HepG2 (cell line): ENCODE results near the gene TBC1D16. TPM values are rescaled to one million over a fixed set of nuclear protein-coding genes. Genes with fewer than 3 reads are reported as not detected.

Experiments
- DMTF1 ChIP-seq: sonication (generic); formaldehyde crosslinking; IDR thresholded peaks from 2 replicates; pipeline ENCODE4 v1.4.0; 2020; ENCODE audit warnings: mild to moderate bottlenecking, missing genetic modification reagents
- FOXO1 ChIP-seq: sonication (generic); formaldehyde crosslinking; IDR thresholded peaks from 2 replicates; pipeline ENCODE4 v1.4.0; 2020; ENCODE audit warnings: missing genetic modification reagents
- HMGA1 ChIP-seq: sonication (generic); formaldehyde crosslinking; conservative IDR thresholded peaks from 2 replicates; pipeline ENCODE4 v1.4.0; 2020; ENCODE audit warnings: missing genetic modification reagents
- RFXANK ChIP-seq: IDR thresholded peaks from 2 replicates; pipeline ENCODE4 v1.6.1; 2016
- SOX6 ChIP-seq, 2 experiments: fragments of 450-650 bp in 1 of 2; sonication (generic) in 1 of 2; formaldehyde crosslinking in 1 of 2; IDR thresholded peaks; 2 replicates each; pipeline versions ENCODE4 v1.4.0 to v1.6.1; 2017 to 2020; ENCODE audit warnings: antibody characterized with exemption in 1 of 2, mild to moderate bottlenecking in 1 of 2, missing genetic modification reagents in 1 of 2
- ZBTB8A ChIP-seq: sonication (generic); formaldehyde crosslinking; IDR thresholded peaks from 2 replicates; pipeline ENCODE4 v1.4.0; 2020; ENCODE audit warnings: mild to moderate bottlenecking, low read depth, missing genetic modification reagents, borderline replicate concordance
- ZNF251 ChIP-seq: sonication (generic); formaldehyde crosslinking; IDR thresholded peaks from 2 replicates; pipeline ENCODE4 v1.9.0; 2021; ENCODE audit warnings: mild to moderate bottlenecking, missing genetic modification reagents
- ZNF264 ChIP-seq: sonication (generic); formaldehyde crosslinking; IDR thresholded peaks from 2 replicates; pipeline ENCODE4 v1.4.0; 2020; ENCODE audit warnings: missing genetic modification reagents
- ZNF441 ChIP-seq: sonication (generic); formaldehyde crosslinking; IDR thresholded peaks from 2 replicates; pipeline ENCODE4 v1.7.0; 2021; ENCODE audit warnings: missing genetic modification reagents, borderline replicate concordance
- ZNF629 ChIP-seq: sonication (generic); formaldehyde crosslinking; conservative IDR thresholded peaks from 2 replicates; pipeline ENCODE4 v1.5.0; 2020; ENCODE audit warnings: missing genetic modification reagents
- ZNF841 ChIP-seq: sonication (generic); formaldehyde crosslinking; IDR thresholded peaks from 2 replicates; pipeline ENCODE4 v1.8.1; 2023; ENCODE audit warnings: missing genetic modification reagents, borderline replicate concordance
- ZSCAN29 ChIP-seq: sonication (generic); formaldehyde crosslinking; conservative IDR thresholded peaks from 2 replicates; pipeline ENCODE4 v1.4.0; 2020; ENCODE audit warnings: mild to moderate bottlenecking, missing genetic modification reagents
- polyA plus RNA-seq, 8 experiments: library from polyadenylated mRNA; depleted of rRNA in 3 of 8; stranded (reverse) in 7 of 8; unstranded in 1 of 8; fragments of >200 nt; fragmentation: Illumina TruSeq in 4 of 8; extraction: Trizol in 4 of 8; gene quantifications; 2 replicates each; pipeline versions ENCODE4 v1.2.1 to v1.2.3, GENCODE V29; 2011 to 2016; ENCODE audit warnings: low read depth in 4 of 8, missing spikeins in 1 of 8, mixed read lengths in 1 of 8; ENCODE audit not compliant: insufficient read depth in 1 of 8
- total RNA-seq, 5 experiments: library from RNA; depleted of rRNA; stranded (reverse); fragments of >200 nt; fragmentation: Illumina TruSeq; extraction: Trizol; gene quantifications; 2 replicates each; pipeline ENCODE4 v1.2.3, GENCODE V29; 2016; ENCODE audit warnings: low read depth in 1 of 5
- TF ChIP-seq, protein P1 (sequence below): sonication (generic); formaldehyde crosslinking; IDR thresholded peaks from 2 replicates; pipeline ENCODE4 v1.5.0; 2020; ENCODE audit warnings: mild to moderate bottlenecking, missing genetic modification reagents, borderline replicate concordance
- TF ChIP-seq, protein P2 (sequence below): sonication (generic); formaldehyde crosslinking; IDR thresholded peaks from 2 replicates; pipeline ENCODE4 v1.5.0; 2020; ENCODE audit warnings: missing genetic modification reagents
- TF ChIP-seq, protein P3 (sequence below): sonication (generic); formaldehyde crosslinking; IDR thresholded peaks from 2 replicates; pipeline ENCODE4 v1.4.0; 2020; ENCODE audit warnings: missing genetic modification reagents

Gene TBC1D16
- total and polyA plus RNA-seq, 2 of the 13 experiments (the other 11 are each of a cell fraction or from before 2014, with no cell fraction given) = 14.9 to 24.9 TPM

DNA sequence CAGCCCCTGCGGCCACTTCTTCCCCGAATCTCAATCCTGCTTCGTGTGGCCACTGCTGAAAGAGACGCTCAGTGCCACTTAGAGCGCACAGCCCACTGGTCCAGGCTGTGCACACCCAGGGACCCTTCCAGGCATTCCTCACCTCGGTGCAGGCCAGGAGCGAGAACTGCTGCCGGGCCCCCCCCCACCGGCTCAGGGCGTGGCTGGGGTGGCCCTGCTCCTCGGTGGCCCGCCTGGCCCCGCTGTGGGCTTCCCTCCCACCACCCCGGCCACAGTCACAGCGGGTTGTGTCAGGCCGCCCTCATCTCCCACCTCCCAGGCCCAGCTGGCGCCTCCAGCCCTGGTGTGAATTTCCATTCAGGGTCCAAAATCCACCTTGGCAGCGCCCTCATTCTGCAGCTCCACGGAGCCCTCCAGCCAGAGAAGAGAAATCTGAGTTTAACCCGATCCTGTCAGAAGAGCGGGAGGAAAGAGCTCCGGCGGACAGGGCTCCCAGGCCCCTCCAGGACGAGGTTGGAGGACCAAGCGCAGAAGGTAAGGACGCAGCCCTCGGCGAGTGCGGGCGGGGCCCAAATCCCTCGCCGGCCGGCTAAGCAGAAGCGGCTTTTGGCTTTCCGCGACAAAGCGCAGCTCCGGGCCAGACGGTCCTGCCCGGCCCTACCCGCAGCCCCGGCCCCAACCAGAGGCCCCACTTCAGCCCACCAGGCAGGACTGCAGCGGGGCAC lies 12.0 kb downstream of the TBC1D16 start (continued):
- TF ChIP-seq ZNF841 (CRISPR knock-in tag) = no peak
- no peak for TF ChIP-seq ZNF251 (CRISPR knock-in tag)
- no peak for TF ChIP-seq SOX6 (IDR thresholded peaks at IDR 0.05)
- peak; percentile 54 for TF ChIP-seq SOX6 (CRISPR knock-in tag; IDR thresholded peaks at IDR 0.05)
- no peak for TF ChIP-seq ZBTB8A (CRISPR knock-in tag)
- TF ChIP-seq, protein P1, sequence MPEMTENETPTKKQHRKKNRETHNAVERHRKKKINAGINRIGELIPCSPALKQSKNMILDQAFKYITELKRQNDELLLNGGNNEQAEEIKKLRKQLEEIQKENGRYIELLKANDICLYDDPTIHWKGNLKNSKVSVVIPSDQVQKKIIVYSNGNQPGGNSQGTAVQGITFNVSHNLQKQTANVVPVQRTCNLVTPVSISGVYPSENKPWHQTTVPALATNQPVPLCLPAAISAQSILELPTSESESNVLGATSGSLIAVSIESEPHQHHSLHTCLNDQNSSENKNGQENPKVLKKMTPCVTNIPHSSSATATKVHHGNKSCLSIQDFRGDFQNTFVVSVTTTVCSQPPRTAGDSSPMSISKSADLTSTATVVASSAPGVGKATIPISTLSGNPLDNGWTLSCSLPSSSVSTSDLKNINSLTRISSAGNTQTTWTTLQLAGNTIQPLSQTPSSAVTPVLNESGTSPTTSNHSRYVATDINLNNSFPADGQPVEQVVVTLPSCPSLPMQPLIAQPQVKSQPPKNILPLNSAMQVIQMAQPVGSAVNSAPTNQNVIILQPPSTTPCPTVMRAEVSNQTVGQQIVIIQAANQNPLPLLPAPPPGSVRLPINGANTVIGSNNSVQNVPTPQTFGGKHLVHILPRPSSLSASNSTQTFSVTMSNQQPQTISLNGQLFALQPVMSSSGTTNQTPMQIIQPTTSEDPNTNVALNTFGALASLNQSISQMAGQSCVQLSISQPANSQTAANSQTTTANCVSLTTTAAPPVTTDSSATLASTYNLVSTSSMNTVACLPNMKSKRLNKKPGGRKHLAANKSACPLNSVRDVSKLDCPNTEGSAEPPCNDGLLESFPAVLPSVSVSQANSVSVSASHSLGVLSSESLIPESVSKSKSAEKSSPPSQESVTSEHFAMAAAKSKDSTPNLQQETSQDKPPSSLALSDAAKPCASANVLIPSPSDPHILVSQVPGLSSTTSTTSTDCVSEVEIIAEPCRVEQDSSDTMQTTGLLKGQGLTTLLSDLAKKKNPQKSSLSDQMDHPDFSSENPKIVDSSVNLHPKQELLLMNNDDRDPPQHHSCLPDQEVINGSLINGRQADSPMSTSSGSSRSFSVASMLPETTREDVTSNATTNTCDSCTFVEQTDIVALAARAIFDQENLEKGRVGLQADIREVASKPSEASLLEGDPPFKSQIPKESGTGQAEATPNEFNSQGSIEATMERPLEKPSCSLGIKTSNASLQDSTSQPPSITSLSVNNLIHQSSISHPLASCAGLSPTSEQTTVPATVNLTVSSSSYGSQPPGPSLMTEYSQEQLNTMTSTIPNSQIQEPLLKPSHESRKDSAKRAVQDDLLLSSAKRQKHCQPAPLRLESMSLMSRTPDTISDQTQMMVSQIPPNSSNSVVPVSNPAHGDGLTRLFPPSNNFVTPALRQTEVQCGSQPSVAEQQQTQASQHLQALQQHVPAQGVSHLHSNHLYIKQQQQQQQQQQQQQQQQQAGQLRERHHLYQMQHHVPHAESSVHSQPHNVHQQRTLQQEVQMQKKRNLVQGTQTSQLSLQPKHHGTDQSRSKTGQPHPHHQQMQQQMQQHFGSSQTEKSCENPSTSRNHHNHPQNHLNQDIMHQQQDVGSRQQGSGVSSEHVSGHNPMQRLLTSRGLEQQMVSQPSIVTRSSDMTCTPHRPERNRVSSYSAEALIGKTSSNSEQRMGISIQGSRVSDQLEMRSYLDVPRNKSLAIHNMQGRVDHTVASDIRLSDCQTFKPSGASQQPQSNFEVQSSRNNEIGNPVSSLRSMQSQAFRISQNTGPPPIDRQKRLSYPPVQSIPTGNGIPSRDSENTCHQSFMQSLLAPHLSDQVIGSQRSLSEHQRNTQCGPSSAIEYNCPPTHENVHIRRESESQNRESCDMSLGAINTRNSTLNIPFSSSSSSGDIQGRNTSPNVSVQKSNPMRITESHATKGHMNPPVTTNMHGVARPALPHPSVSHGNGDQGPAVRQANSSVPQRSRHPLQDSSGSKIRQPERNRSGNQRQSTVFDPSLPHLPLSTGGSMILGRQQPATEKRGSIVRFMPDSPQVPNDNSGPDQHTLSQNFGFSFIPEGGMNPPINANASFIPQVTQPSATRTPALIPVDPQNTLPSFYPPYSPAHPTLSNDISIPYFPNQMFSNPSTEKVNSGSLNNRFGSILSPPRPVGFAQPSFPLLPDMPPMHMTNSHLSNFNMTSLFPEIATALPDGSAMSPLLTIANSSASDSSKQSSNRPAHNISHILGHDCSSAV = no peak
- TF ChIP-seq HMGA1 (CRISPR knock-in tag) = no peak
- no peak for TF ChIP-seq RFXANK (CRISPR knock-in tag)
- 0 out of 2 replicates have a peak, but pooled peaks have one; percentile 20 for TF ChIP-seq ZNF629 (CRISPR knock-in tag)
- TF ChIP-seq DMTF1 (CRISPR knock-in tag) = no peak; the same call in 1 of the 2 replicates
- TF ChIP-seq, protein P2, sequence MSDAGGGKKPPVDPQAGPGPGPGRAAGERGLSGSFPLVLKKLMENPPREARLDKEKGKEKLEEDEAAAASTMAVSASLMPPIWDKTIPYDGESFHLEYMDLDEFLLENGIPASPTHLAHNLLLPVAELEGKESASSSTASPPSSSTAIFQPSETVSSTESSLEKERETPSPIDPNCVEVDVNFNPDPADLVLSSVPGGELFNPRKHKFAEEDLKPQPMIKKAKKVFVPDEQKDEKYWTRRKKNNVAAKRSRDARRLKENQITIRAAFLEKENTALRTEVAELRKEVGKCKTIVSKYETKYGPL (CRISPR knock-in tag) = no peak
- TF ChIP-seq, protein P3, sequence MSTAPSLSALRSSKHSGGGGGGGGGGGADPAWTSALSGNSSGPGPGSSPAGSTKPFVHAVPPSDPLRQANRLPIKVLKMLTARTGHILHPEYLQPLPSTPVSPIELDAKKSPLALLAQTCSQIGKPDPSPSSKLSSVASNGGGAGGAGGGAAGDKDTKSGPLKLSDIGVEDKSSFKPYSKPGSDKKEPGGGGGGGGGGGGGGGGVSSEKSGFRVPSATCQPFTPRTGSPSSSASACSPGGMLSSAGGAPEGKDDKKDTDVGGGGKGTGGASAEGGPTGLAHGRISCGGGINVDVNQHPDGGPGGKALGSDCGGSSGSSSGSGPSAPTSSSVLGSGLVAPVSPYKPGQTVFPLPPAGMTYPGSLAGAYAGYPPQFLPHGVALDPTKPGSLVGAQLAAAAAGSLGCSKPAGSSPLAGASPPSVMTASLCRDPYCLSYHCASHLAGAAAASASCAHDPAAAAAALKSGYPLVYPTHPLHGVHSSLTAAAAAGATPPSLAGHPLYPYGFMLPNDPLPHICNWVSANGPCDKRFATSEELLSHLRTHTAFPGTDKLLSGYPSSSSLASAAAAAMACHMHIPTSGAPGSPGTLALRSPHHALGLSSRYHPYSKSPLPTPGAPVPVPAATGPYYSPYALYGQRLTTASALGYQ (CRISPR knock-in tag) = no peak; the same call in 1 of the 2 replicates
- no peak for TF ChIP-seq ZNF264 (CRISPR knock-in tag)
- TF ChIP-seq ZSCAN29 (CRISPR knock-in tag) = peak; percentile 88
- TF ChIP-seq ZNF441 = no peak
- peak; percentile 43; the same call in 1 of the 2 replicates for TF ChIP-seq FOXO1 (CRISPR knock-in tag)
